Measurements from ENCODE around the gene NTRK2.

NTRK2 gene

GRCh38 chr9:84731696-84732095 is 62.2 kb downstream of the NTRK2 start:
- H3K27ac ChIP-seq, result no peak overlapping the region
- no peak for TF ChIP-seq CTCF (conservative IDR thresholded peaks at IDR 0.05)

- no peak for TF ChIP-seq CTCF (conservative IDR thresholded peaks at IDR 0.05)
Measured at GRCh38 chr9:84736081-84736480, 66.6 kb downstream of the NTRK2 start.

GRCh38 chr9:84736536-84736935 is 67.0 kb downstream of the NTRK2 start:
- no peak for TF ChIP-seq CTCF (conservative IDR thresholded peaks at IDR 0.05)
- no peak overlapping the region for H3K27ac ChIP-seq

More at GRCh38 chr9:84736081-84736480, 66.6 kb downstream of the NTRK2 start:
- H3K27ac ChIP-seq, result no peak overlapping the region

- no peak overlapping the region for H3K27ac ChIP-seq
- TF ChIP-seq CTCF (conservative IDR thresholded peaks at IDR 0.05), result no peak
Measured at GRCh38 chr9:84738353-84738752, 68.8 kb downstream of the NTRK2 start.

- no peak overlapping the region for H3K27ac ChIP-seq
- TF ChIP-seq CTCF (conservative IDR thresholded peaks at IDR 0.05), result no peak
Measured at GRCh38 chr9:84742261-84742660, 72.7 kb downstream of the NTRK2 start.

GRCh38 chr9:84744195-84744594 is 74.7 kb downstream of the NTRK2 start:
- H3K27ac ChIP-seq, result no peak overlapping the region
- no peak for TF ChIP-seq CTCF (conservative IDR thresholded peaks at IDR 0.05)

- no peak for TF ChIP-seq CTCF (conservative IDR thresholded peaks at IDR 0.05)
- H3K27ac ChIP-seq, result no peak overlapping the region
Measured at GRCh38 chr9:84744726-84745125, 75.2 kb downstream of the NTRK2 start.

- no peak for TF ChIP-seq CTCF (conservative IDR thresholded peaks at IDR 0.05)
- no peak overlapping the region for H3K27ac ChIP-seq
Measured at GRCh38 chr9:84748112-84748511, 78.6 kb downstream of the NTRK2 start.
